GM19238 (cell line): ENCODE results near the gene HNRNPF.
"Not testable (repeated sequence)": the region's sequence is repeated elsewhere in the genome, so short reads cannot be mapped to it uniquely, and the experiment has no call there.

Experiments used
- DNase-seq: peaks from one replicate; pipeline ENCODE4 v3.0.0; 2011; ENCODE audit warnings: low spot score; ENCODE audit not compliant: insufficient read length

The HNRNPF gene

DNA sequence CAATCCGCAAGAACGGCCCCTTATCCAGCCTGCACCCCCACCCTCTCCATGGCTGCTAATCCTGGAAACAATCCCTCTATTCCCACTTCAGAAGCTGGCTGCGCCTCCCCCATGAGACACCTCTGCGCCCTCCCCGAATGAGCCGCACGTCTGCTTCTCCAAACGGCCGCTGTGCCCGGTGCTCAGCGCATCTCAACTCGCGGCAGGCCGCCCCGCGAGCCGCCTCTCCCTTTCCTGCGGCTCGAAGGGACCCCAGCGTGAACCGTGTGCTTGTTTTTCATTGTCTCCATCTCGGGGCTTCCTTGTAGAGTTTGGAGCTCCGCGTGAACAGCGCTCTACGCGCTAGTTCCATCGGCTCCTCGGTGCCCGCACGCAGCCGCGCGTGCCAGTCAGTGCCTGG is 58.3 kb downstream of the HNRNPF start:
- no peak for DNase-seq

DNA sequence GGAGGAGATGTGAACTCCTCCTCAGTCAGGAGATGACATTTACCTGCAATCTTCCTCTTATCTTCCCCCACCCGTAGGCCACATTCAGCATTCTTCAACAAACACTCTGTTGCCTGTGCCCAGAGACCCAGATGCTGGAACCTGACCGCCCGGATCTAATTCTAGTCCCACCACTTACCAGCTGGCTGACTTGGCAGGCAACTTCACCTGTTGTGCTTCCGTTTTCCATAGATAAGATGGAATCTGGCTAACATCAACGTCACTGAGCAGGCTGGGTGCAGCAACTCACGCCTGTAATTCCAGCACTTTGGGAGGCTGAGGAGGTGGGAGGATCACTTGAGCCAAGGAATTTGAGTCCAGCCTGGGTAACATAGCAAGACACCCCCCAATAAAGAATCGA is 58.8 kb downstream of the HNRNPF start:
- no peak for DNase-seq

DNA sequence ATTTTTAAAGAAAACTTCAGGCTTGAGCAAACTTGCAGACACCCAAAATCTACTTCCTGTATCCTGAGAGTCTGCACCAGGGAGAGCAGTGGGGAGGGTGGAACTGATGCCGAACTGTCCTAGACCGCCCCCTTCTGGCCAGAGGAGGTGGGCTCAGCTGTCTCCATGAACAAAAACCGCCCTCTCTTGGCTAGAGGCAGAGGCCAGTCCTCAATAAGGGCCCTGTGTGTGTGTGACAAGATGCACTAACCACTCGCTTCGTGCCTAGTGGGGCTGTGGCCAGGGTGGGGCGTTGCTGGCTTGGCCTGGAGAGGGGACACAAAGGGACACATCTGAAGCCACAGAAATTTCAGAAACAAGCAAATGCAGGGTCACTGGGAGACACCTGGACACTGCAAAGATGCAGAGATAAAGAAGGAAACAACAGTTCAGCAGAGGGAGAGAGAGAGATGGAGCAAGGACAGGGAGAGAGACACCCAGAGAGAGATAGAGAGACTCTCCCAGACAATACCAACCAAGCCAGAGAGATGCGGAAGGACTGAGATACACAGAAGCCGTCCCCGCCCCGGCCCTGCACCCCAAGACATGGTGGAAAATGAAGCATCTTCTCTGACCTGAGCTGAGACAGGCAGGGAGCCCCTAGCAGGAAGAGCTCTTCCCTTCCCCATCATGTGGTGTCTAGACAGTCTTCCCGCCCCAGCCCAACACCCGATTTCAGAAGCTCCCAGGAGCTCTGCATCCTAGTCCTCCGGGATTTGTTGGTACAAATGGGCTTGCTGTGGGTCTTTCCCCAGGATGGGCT is 60.3 kb downstream of the HNRNPF start:
- DNase-seq, result peak; percentile 92

DNA sequence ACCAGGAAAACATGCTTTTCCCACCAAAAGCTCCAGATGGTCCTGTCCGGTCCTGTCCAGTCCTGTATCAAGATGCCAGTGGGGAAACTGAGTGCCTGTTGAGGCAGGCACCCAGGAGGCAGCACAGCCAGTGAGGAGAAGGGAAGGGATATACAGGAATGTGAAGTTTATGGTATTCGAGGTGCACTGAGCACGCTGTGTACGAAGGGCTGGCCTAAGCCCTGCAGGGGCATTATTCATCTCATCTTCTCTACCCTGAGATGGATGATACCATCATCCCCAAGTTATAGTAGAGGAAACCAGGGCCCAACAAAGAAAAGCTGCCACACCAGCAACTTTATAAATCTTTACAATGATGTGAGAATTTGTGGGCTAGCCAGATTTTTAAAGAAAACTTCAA is 61.0 kb downstream of the HNRNPF start:
- DNase-seq, result no peak

DNA sequence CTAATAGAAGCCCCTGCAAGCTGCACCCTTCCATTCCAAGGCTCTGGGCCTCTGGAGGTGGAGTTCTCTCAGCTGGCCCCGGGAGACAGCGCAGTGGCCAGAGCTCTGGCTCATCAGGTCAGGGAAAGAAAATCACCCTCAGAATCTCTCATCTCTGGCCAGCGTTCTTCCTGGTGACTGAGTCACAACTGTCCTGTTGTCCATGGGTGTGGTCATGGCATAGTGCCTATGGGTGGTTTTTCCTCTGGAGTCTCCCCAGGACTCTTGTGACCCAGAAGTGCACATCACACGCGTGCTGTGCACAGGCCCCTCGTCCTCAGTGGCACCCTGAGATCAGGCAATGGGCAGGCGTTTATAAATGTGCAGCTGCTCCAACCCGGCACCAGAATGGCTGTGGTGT is 64.9 kb downstream of the HNRNPF start:
- no peak for DNase-seq

DNA sequence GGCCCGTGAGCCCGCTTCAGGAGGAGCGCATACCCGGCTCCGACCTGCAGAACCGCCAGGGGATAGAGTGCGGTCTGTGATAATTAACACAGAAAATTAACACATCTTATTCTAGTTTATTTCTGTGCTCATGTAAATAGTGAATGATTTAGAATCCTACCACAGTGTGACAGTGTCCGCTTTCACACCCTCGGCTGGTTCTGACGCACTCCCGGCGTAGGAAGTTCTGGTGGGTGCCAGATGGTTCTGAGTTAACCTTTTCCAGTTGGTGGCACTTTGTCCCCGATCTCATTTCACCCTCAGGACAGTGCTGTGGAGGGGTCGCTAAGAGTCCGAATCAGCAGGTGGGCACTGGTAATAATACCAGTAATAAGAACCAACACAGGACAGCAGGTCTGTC is 65.9 kb downstream of the HNRNPF start:
- no peak for DNase-seq

DNA sequence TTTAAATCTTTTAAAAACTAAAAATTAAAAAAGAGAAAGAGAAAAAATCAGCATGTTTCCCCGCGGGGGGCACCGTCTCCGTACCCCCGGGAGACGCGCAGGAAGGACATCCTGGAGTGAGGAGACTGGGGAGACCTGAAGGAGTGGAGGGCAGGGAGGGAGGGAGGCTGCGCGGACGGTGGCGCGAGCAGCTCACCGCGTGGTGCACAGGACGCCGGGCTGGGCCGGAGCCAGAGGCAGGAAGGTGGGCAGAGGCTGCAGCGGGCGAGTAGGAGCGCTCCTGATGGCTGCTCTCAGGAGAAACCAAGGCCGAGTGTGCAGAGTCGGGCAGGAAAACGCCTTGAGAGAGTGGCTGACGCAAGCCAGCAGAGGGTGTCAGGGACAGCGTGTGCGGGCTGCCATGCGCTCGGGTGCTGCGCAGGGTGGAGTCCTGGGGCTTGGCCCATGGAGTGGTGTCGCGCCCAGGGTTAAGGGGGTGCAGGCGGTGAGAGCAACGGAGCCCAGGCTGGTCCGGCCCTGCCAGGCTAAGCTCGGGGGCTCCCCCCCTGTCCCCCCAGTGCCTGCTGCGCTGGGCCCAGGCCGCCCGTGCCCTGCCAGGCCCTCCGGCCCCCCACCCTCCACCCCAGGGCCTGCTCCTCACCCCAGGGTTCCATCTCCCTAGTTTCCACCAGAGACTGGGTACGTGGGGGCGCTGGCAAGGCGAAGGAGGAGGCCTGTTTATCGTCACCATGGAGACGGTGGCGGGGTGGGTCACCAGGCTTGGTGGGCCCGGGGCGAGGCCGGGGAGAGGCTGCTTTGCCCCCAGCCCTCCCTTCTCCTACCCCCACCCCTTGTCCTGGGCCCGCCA is 66.5 kb downstream of the HNRNPF start:
- no peak for DNase-seq

DNA sequence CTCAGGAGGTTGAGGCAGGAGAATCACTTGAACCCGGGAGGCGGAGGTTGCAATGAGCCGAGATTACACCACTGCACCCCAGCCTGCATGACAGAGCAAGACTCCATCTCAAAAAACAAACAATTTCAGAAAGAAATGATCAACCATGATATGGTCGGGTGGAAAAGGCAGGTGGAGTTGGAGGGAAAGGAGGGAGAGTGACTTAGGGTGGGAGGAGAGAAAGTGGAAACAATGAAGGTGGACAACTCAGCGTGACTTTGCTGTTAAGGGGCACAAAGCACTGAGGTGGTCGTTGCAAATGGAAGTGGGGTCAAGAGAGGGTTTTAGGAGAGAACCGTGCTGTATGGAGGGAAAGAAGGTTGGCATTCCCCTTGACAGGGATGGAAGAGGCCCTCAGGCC is 67.5 kb downstream of the HNRNPF start:
- no peak for DNase-seq

DNA sequence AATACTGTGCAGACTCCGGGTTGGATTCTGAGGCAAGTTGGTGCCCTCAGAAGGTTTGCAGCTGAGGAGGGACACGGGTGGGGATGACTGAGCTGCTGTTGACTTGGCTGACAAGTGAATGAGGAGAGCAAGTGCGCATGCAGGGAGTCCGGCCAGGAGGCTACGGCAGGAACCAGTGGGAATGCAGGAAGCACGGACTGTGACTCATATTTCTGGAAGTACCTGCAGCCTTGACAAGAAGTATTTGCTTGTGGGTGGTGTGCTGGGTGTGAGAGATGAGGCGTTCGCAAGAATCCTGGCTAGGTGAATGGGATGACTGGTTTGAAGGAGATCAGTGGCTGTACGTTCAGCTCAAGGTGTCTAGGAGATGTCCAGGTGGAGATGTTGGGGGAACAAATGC is 68.4 kb downstream of the HNRNPF start:
- DNase-seq, result no peak

DNA sequence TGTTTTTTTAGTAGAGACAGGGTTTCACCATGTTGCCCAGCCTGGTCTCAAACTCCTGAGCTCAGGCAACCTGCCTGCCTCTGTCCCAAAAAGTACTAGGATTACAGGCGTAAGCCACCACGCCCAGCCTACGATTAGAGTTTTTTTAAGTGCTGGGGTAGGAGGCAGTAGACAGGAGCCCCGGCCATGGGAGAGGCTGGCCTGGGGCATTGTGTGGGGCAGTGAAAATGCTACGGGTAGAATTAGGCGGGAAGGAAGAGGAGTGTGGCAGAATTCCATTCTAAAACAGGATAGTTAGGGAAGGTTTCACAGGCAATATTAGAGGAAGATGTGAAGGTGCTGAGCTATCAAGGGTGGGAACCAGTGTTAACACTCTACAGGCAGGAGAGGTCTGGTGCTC is 68.9 kb downstream of the HNRNPF start:
- DNase-seq, result no peak

DNA sequence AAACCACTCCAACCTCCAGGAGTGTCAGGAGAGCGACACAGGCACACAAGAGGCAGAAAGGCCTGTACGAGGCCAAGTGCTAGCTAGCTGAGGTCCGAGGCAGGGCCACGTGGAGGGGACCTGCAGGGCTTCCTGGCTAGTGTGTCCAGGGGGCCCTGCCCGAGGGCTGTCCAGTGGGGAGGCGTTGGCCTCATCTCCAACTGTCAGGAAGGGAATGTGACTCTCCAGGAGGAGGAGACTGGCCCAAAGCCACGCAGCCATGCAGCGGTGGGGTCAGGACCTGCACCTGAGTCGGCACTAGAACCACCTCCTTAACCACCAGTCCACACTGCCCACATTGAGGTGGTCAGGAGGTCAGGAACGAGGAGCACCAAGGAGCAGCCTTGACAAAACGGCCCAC is 69.8 kb downstream of the HNRNPF start:
- DNase-seq, result no peak

DNA sequence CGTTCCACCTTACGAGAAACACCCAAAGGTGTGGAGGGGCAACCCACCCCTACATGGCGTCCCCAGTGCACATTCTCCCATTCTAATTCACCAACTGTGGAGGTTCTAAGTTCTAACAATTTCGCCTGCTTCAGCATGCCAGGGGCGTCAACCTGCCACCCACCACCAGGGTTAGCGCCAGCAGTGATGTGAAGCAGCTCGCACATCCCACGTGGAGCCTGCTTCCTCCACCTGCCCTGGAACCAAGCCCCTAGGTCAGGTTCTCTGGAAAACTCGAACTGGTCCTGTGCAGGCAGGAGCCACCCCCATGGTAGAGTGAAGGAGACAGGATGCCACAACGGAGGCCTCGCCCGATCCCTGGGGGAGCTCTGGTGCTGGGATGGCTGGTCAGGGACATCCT is 70.9 kb downstream of the HNRNPF start:
- DNase-seq, result no peak

DNA sequence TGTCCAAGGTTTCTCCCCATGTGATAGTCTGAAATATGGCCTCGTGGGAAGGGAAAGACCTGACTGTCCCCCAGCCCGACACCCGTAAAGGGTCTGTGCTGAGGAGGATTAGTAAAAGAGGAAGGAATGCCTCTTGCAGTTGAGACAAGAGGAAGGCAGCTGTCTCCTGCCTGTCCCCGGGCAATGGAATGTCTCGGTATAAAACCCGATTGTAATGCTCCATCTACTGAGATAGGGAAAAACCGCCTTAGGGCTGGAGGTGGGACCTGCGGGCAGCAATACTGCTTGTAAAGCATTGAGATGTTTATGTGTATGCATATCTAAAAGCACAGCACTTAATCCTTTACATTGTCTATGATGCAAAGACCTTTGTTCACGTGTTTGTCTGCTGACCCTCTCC is 71.5 kb downstream of the HNRNPF start:
- DNase-seq, result not testable (repeated sequence)

DNA sequence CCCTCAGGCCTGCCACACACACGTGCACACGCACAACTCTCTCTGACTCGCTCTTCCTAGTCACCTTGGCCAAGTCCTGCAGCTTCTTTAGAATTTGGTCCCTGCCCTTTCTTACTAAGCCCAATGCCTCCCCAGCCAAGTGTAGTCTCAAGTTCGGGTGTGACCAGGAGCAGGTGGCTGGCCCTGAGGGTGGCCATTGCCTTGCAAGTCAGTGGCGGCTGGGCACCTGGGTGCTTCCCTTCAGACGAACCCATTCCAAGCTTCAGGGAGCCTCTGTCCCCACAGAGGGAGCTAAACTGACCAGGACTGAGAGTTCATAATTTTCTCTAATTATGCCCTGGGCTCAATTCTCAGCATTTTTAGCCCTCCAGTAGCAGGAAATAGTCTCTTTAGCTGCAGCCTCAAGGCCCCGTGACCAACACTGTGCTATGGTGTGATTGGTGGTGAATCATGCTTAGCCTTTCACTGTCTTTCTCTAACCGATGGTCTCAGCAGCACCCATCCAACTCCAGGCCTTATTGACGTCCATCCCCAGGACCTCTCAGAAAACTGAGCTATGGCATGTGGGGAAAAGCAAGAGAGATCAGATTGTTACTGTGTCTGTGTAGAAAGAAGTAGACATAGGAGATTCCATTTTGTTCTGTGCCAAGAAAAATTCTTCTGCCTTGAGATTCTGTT is 72.2 kb downstream of the HNRNPF start:
- DNase-seq, result no peak

DNA sequence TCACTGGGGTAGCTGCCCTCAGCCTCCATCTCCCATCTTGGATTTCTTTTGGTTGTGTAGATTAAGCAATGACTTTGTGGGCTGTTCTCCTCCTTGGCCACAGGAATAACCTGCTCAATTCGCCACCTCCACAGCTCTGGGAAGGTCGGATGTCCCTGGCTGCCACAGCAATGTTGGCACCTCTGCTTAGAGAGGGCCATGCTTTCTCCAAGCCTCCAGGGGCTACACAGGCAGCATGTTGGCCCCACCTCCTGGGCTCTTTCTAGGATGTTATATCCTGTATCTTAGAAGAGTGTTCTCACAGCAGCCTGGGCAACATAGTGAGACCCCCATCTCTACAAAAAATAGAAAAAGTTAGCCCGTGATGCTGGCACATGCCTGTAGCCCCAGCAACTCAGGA is 72.9 kb downstream of the HNRNPF start:
- DNase-seq, result no peak
